ENCODE measurements around the gene CEP44. TPM values are rescaled to one million over a fixed set of nuclear protein-coding genes. Genes with fewer than 3 reads are reported as not detected.

The CEP44 gene, protein sequence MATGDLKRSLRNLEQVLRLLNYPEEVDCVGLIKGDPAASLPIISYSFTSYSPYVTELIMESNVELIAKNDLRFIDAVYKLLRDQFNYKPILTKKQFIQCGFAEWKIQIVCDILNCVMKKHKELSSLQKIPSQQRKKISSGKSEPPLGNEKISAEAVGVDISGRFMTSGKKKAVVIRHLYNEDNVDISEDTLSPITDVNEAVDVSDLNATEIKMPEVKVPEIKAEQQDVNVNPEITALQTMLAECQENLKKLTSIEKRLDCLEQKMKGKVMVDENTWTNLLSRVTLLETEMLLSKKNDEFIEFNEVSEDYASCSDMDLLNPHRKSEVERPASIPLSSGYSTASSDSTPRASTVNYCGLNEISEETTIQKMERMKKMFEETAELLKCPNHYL
- 11.6 and 21.5 TPM in 2 replicates for total RNA-seq

DNA sequence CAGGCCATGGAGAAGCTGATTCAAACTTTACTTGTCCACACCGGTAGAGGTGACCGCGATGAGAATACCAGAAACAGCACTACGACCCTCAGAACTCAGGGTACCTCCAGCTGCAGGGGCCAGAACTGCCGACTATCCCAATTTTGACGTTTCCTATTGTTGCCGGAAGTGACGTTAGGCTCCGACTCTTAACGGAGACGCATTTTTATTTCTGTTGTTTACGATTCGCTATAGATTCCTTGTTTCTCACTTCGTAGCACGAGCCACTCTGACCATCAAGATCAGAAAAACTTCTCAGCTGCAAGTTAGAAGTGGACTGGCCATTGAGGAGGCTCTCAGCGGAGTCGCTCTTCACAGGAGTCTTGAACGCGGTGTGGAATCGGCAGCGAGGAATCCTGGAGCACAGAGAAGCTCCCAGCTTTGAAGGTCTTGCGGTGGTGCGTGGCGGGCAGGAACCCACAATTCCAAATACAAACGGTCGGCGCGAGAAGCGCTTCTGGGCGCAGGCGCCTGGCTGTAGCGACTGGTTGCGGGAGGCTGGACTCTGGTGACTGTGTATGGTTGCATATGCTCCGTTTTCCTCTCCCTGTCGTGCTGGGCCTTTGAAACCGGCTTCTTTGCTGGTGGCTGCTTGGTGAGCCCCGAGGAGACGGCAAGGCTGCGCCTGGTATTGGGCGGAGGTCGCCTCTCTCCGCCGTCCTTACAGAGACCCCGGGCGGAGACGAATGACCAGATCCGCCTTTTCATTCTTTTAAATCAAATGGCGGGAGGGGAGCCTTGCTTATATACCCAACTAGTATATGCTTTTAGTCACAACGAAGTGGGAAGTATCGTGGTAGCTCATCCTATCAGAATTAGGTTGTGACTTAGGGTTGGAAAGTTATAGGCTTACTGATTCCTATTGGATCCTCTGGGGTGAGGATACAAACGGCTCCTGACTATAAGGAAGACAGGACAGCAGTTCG, at the start of gene CEP44, which contains the start of gene FBXO8:
TSS of gene CEP44 (plus strand) at position 405 of the 965 bp plus-strand sequence. CDS start 15,211 bp downstream, outside the sequence.
TSS of gene FBXO8 (minus strand) at position 161 of the 965 bp plus-strand sequence. CDS start 20,575 bp downstream, outside the sequence.

Other genes starting within 250 kb of the CEP44 start
- gene FBXO8, start 244 bp upstream of the CEP44 start, total RNA-seq: 31.4 and 40.9 TPM in 2 replicates
- gene HPGD, start 238.6 kb downstream of the CEP44 start, total RNA-seq: 1.6 TPM in 1 of 2 replicates, not detected in the other

All from placental pericyte (primary cell).